GM10266 (cell line): ENCODE results near the gene BTBD9.

Experiments used
- DNase-seq: peaks from one replicate; pipeline ENCODE4 v3.0.0; 2012; ENCODE audit errors: extremely low spot score
- CTCF ChIP-seq: IDR thresholded peaks from 2 replicates; pipeline ENCODE4 v1.5.1; 2012; ENCODE audit warnings: mild to moderate bottlenecking, low read depth; ENCODE audit not compliant: control insufficient read depth, insufficient read depth; ENCODE audit errors: missing control alignments

Gene BTBD9

DNA sequence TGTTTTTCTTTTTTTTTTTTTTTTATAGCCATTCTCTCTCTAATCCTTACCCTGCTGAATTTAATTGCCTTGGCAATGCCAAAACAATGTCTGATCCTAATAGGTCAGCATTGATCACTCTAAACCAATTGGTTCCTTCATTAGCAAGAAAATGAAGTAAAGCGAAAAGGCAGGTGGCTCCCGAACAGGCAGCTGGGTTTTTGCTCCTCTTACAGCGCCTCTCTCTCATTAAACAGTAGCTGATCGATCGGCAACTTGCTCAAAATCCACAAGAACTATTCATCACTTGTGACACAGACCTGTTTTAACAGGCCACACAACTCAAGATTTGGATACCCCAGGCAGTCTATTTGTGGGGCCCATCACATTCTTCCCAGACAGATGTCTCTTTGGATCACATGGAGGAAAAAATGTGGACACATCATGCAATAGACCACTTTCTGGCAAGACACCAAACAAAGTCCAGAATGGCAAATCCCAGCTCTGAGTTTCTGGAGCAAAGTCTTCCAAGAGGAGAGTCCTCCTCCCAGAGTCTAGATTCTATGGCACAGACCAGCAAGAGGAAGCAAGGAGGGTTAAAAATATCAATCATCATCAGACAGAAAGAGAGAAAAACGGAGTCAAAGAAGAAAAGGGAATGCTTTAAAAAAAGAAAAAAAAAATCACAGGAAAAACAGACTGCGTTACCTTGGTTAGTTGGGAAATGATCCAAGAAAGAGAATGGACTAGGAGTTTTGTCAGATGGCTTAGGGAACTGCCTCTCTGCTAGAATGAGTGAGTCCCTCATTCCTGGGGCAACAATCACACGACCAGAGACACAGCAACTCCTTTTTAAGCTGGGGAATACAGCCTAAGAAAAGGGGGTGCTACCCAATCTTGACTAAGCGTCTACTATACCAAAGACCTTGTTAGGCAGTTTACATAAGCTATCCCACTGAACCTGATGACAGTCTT, 247.8 kb downstream of the BTBD9 start:
- no peak for TF ChIP-seq CTCF
- no peak for DNase-seq

- no peak for DNase-seq
- TF ChIP-seq CTCF: no peak
These were observed 248.5 kb downstream of the BTBD9 start for GRCh38 chr6:38391206-38391605.

DNA sequence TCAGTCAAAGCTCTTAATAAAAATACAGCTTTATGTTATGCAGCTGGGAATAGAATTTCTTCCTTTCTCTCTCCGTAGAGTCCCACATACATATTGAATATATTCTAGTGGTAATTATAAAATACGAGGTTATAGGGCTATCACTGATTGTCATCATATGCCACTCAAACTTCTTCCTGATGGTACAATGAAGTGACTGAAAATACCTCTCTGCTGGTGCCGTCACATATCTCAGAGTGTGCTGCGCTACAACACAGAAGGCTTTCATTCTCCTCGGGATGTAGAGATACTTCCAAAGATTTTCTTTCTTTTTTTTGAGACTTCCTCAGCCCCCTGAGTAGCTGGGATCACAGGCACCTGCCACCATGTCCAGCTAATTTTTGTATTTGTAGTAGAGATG, 249.9 kb downstream of the BTBD9 start:
- TF ChIP-seq CTCF: no peak
- no peak for DNase-seq

- no peak for DNase-seq
- TF ChIP-seq CTCF: no peak
These were observed 251.8 kb downstream of the BTBD9 start for GRCh38 chr6:38387971-38388370.

GRCh38 chr6:38387461-38387860, 252.3 kb downstream of the BTBD9 start:
- no peak for TF ChIP-seq CTCF
- no peak for DNase-seq

DNA sequence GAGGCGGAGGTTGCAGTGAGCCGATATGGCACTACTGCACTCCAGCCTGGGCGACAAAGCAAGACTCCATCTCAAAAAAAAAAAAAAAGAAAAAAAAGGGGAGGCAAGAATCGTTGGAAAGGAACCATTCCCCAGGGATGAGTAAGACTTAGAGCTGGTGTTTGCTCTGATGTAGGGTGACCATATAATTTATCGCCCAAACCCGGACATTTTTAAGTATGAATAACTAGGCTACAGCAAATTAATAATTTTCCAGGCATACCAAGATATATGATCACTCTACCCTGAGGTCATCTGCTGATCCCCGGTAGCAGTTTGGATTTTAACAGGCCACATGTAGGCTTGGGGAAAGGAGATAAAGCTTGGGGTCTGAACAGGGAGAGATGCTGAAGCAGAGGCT, 260.9 kb downstream of the BTBD9 start:
- no peak for TF ChIP-seq CTCF

GRCh38 chr6:38375937-38376336, 263.8 kb downstream of the BTBD9 start:
- DNase-seq: no peak
- TF ChIP-seq CTCF: no peak

More for the DNA sequence above, 260.9 kb downstream of the BTBD9 start:
- DNase-seq: no peak
